GM10248 (cell line): ENCODE data around the gene ASB3.

Experiments used
- CTCF ChIA-PET: fragments of 300-600 bp; sonication (Branson Sonifier 250); formaldehyde crosslinking; extraction: SDS; loops from one replicate; lab custom pipeline; 2021; ENCODE audit warnings: antibody characterized with exemption; lab: Yijun Ruan, JAX
- POLR2A ChIA-PET: fragments of 350-650 bp; sonication (Branson Sonifier 250); formaldehyde crosslinking; extraction: SDS; loops from one replicate; lab custom pipeline; 2020; ENCODE audit warnings: antibody characterized with exemption; lab: Yijun Ruan, JAX
- DNase-seq: peaks from one replicate; pipeline ENCODE4 v3.0.0; 2012; ENCODE audit errors: extremely low spot score
- CTCF ChIP-seq: IDR thresholded peaks from 2 replicates; pipeline ENCODE4 v1.5.1; 2012; ENCODE audit warnings: mild to moderate bottlenecking, low read depth; ENCODE audit errors: extremely low read depth, missing control alignments, control extremely low read depth

The ASB3 gene

GRCh38 chr2:53708988-53709387 lies 77.8 kb downstream of the ASB3 start:
- CTCF ChIA-PET, result no interaction called here

GRCh38 chr2:53701221-53701620 lies 85.5 kb downstream of the ASB3 start:
- DNase-seq, result no peak
- POLR2A ChIA-PET, result no interaction called here
- CTCF ChIA-PET, result interaction anchor here (1.5 kb wide), 1 partner anchor 9 kb away, joined by 6 read pairs; no protein-coding TSS in a partner anchor
- no peak for TF ChIP-seq CTCF

More at GRCh38 chr2:53708988-53709387, 77.8 kb downstream of the ASB3 start:
- no peak for TF ChIP-seq CTCF
- no peak for DNase-seq
- POLR2A ChIA-PET, result no interaction called here

GRCh38 chr2:53697686-53698085 lies 89.1 kb downstream of the ASB3 start:
- no peak for TF ChIP-seq CTCF
- no peak for DNase-seq
- ChIA-PET CTCF (interaction anchor here (1.1 kb wide), 1 partner anchor 19 kb away, joined by 3 read pairs; no protein-coding TSS in a partner anchor), POLR2A (no interaction called here)

- POLR2A ChIA-PET, result no interaction called here
- TF ChIP-seq CTCF, result no peak
- CTCF ChIA-PET, result interaction anchor here (0.7 to 1.1 kb wide), 2 partner anchors 13 to 19 kb away, joined by 3 read pairs; no protein-coding TSS in a partner anchor
- no peak for DNase-seq
These were observed 89.7 kb downstream of the ASB3 start for GRCh38 chr2:53697092-53697491.

GRCh38 chr2:53695575-53695974 lies 91.2 kb downstream of the ASB3 start:
- no peak for DNase-seq
- no peak for TF ChIP-seq CTCF
- POLR2A ChIA-PET, result no interaction called here
- CTCF ChIA-PET, result interaction anchor here (1.1 kb wide), 1 partner anchor 11 kb away, joined by 3 read pairs; no protein-coding TSS in a partner anchor

- CTCF ChIA-PET, result no interaction called here
- POLR2A ChIA-PET, result no interaction called here
- no peak for DNase-seq
- no peak for TF ChIP-seq CTCF
These were observed 92.5 kb downstream of the ASB3 start for GRCh38 chr2:53694096-53694771.
